Neural progenitor cell (in vitro differentiated cells): ENCODE data around the gene SRGAP2C. TPM values are rescaled to one million over a fixed set of nuclear protein-coding genes. Genes with fewer than 3 reads are reported as not detected.
"Not testable (repeated sequence)": the region's sequence is repeated elsewhere in the genome, so short reads cannot be mapped to it uniquely, and the experiment has no call there.

Experiments used
- DNase-seq: peaks from one replicate; pipeline ENCODE4 v3.0.0-alpha.2; 2016; ENCODE audit warnings: low spot score
- H2AFZ ChIP-seq: fragments of 200-600 bp; sonication (generic); replicated peaks from 2 replicates; pipeline ENCODE4 v1.6.1; 2016; ENCODE audit warnings: antibody characterized with exemption
- H3F3A ChIP-seq: fragments of 200-600 bp; sonication (generic); 2 replicates; pipeline ENCODE4 v1.6.1; 2016; ENCODE audit warnings: antibody characterized with exemption, low read depth
- H3K27ac ChIP-seq: fragments of 200-600 bp; sonication (generic); 2 replicates; pipeline ENCODE4 v1.5.1; 2016; ENCODE audit warnings: mild to moderate bottlenecking
- H3K27me3 ChIP-seq: fragments of 200-600 bp; sonication (generic); 2 replicates; pipeline ENCODE4 v1.6.1; 2016; ENCODE audit warnings: mild to moderate bottlenecking, moderate library complexity
- H3K36me3 ChIP-seq: fragments of 200-600 bp; sonication (generic); 2 replicates; pipeline ENCODE4 v1.5.1; 2016
- H3K4me1 ChIP-seq: fragments of 200-600 bp; sonication (generic); 2 replicates; pipeline ENCODE4 v1.6.1; 2016; ENCODE audit warnings: mixed run types
- H3K4me2 ChIP-seq: fragments of 200-600 bp; sonication (generic); 2 replicates; pipeline ENCODE4 v1.6.1; 2016
- H3K4me3 ChIP-seq: fragments of 200-600 bp; sonication (generic); 2 replicates; pipeline ENCODE4 v1.5.1; 2016
- H3K79me2 ChIP-seq: fragments of 200-600 bp; sonication (generic); 2 replicates; pipeline ENCODE4 v1.6.1; 2016; ENCODE audit warnings: low read depth
- H3K9ac ChIP-seq: fragments of 200-600 bp; sonication (generic); 2 replicates; pipeline ENCODE4 v1.6.1; 2016
- H3K9me3 ChIP-seq: fragments of 200-600 bp; sonication (generic); 2 replicates; pipeline ENCODE4 v1.5.1; 2016; ENCODE audit warnings: low read depth
- H4K20me1 ChIP-seq: fragments of 200-600 bp; sonication (generic); 2 replicates; pipeline ENCODE4 v1.6.1; 2016; ENCODE audit warnings: low read depth
- H3K27ac Mint-ChIP-seq: 3 replicates; pipeline ENCODE4 v1.8.0; 2021; ENCODE audit warnings: mixed read lengths
- H3K27me3 Mint-ChIP-seq: 2 replicates; pipeline ENCODE4 v1.8.0; 2022; ENCODE audit warnings: low read depth, mild to moderate bottlenecking, inconsistent platforms, moderate library complexity, mixed read lengths; ENCODE audit not compliant: insufficient read depth
- H3K36me3 Mint-ChIP-seq: 3 replicates; pipeline ENCODE4 v1.8.0; 2021; ENCODE audit warnings: mixed read lengths
- H3K4me1 Mint-ChIP-seq: 3 replicates; pipeline ENCODE4 v1.8.0; 2021; ENCODE audit warnings: mixed read lengths
- H3K4me3 Mint-ChIP-seq: 3 replicates; pipeline ENCODE4 v1.8.0; 2021; ENCODE audit warnings: mild to moderate bottlenecking, moderate library complexity, mixed read lengths
- H3K9me3 Mint-ChIP-seq: 3 replicates; pipeline ENCODE4 v1.8.0; 2020; ENCODE audit warnings: mixed read lengths
- total RNA-seq: library from RNA; depleted of rRNA; stranded (reverse); fragments of >200 nt; gene quantifications from 2 replicates; pipeline ENCODE4 v1.2.3, GENCODE V29; 2015; ENCODE audit warnings: low replicate concordance

Gene SRGAP2C
- total RNA-seq, 1 donor from 2014 or later, result 26.8 TPM

DNA sequence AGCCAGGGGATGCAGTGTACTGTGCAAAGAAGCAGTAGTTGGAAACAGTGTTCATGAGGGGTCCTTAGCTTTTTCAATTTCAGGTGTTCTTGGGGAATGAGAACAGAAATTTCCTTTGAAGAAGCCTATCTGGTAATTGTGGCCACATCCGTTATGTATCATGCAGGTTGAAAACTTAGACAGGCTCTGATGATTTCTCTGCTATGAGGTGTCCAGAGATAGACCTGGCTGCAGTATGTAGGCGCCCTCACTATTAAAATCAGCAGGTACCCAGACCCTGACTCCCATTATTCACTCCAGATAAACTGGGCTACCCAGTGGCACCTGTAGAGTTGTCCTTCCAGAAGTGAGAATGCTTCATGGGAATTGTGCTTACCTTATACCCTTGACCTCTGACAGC is 7.7 kb downstream of the SRGAP2C start:
- H3K9ac ChIP-seq, H3K4me2 ChIP-seq, H3K27ac ChIP-seq, H3K79me2 ChIP-seq, H3K9me3 ChIP-seq, H3K36me3 ChIP-seq, H3F3A ChIP-seq, H4K20me1 ChIP-seq, H3K4me3 Mint-ChIP-seq, DNase-seq, H3K27me3 Mint-ChIP-seq, H2AFZ ChIP-seq, H3K36me3 Mint-ChIP-seq, H3K9me3 Mint-ChIP-seq, H3K4me1 Mint-ChIP-seq, H3K4me1 ChIP-seq, H3K27me3 ChIP-seq, H3K4me3 ChIP-seq, H3K27ac Mint-ChIP-seq: not testable (repeated sequence)

DNA sequence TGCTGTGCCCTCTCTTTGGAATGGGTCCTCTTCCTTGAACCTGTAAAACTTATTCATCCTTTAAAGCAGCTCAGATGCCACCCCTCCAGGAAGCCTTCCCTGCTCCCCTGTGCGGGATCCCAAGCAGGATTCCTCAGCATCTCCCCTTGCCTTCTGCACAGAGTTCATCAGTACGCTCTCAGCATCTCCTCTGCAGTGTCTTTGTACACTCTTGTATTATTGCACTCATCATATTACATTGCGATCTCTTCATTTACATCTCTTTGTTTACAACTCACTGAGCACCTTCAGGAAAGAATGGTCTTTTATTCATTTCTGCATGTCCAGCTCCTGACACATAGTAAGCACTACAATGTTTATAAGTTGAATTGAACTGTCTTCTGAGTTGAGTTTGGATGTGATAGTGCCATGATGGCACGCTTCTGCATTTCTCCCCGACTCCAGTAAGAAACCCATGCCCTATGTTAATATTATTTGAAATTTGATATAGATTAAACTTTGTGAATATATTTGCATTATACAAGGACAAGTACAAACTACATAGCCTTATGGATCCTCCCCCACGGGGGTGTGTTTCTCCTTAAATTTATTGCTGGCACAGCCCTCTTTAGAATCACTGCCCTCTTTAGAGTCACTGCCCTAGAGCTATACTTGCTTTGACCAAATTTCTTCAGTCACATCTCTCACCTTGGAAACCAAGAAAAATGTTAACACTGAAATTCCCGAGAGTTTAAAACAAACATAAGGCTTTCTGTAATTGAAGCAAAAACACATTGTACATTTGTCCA is 12.5 kb downstream of the SRGAP2C start:
- H3K4me3 ChIP-seq, H3K9me3 Mint-ChIP-seq, H3K36me3 Mint-ChIP-seq, H3K27me3 Mint-ChIP-seq, H3K4me1 Mint-ChIP-seq, DNase-seq, H3K27me3 ChIP-seq, H3K27ac ChIP-seq, H3K4me2 ChIP-seq, H3K36me3 ChIP-seq, H3K4me3 Mint-ChIP-seq, H3F3A ChIP-seq, H2AFZ ChIP-seq, H4K20me1 ChIP-seq, H3K9ac ChIP-seq, H3K79me2 ChIP-seq, H3K9me3 ChIP-seq, H3K27ac Mint-ChIP-seq, H3K4me1 ChIP-seq: not testable (repeated sequence)

DNA sequence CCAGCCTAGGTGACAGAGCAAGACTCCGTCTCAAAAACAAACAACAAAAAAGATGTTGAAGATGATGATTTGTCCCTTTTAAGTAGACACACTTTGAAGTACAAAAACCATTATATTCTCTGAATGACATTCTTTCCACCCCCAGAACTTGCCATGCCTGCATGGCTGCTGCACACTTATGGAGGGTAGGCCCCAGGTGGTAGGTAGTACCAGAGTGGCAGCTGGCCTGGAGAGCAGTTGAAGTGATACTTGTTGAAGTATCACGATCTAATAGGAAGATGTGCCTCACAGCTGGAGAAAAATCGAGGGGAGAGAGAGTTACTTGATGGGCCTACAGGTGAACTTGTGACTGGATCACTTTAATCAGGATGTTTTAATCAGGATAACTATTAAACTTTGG is 15.0 kb downstream of the SRGAP2C start:
- not testable (repeated sequence) for DNase-seq, H3K36me3 Mint-ChIP-seq, H3K4me3 ChIP-seq, H4K20me1 ChIP-seq, H3K4me2 ChIP-seq, H3K4me1 ChIP-seq, H3K9me3 ChIP-seq, H3K27me3 ChIP-seq, H3K27ac Mint-ChIP-seq, H3K9me3 Mint-ChIP-seq, H3K36me3 ChIP-seq, H3K4me3 Mint-ChIP-seq, H3K79me2 ChIP-seq, H3K4me1 Mint-ChIP-seq, H3K27me3 Mint-ChIP-seq, H3K9ac ChIP-seq, H3K27ac ChIP-seq, H3F3A ChIP-seq, H2AFZ ChIP-seq

DNA sequence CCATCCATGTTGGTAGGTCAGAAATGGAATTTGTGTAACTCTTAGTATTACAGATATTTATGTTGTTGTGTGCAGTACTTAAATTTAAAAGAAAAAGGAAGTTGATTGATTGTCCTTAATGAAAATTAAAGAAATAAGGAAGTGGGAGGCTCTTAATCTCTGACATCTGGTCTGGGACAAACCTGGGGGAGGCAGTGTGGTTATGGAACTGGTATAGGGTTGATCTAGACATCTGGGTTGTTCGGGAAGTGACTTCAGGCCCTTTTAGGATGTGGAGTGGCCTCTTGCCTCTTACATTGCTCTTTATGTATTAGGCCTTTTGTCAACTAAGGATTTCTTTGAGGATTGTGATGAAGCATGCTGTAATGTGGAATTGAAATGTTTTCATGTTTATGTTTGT is 15.5 kb downstream of the SRGAP2C start:
- not testable (repeated sequence) for H3K4me1 ChIP-seq, H4K20me1 ChIP-seq, DNase-seq, H3K27ac Mint-ChIP-seq, H3K9me3 Mint-ChIP-seq, H3K27me3 ChIP-seq, H3F3A ChIP-seq, H3K27me3 Mint-ChIP-seq, H3K9me3 ChIP-seq, H2AFZ ChIP-seq, H3K4me3 Mint-ChIP-seq, H3K36me3 Mint-ChIP-seq, H3K79me2 ChIP-seq, H3K4me3 ChIP-seq, H3K9ac ChIP-seq, H3K4me2 ChIP-seq, H3K36me3 ChIP-seq, H3K27ac ChIP-seq, H3K4me1 Mint-ChIP-seq

DNA sequence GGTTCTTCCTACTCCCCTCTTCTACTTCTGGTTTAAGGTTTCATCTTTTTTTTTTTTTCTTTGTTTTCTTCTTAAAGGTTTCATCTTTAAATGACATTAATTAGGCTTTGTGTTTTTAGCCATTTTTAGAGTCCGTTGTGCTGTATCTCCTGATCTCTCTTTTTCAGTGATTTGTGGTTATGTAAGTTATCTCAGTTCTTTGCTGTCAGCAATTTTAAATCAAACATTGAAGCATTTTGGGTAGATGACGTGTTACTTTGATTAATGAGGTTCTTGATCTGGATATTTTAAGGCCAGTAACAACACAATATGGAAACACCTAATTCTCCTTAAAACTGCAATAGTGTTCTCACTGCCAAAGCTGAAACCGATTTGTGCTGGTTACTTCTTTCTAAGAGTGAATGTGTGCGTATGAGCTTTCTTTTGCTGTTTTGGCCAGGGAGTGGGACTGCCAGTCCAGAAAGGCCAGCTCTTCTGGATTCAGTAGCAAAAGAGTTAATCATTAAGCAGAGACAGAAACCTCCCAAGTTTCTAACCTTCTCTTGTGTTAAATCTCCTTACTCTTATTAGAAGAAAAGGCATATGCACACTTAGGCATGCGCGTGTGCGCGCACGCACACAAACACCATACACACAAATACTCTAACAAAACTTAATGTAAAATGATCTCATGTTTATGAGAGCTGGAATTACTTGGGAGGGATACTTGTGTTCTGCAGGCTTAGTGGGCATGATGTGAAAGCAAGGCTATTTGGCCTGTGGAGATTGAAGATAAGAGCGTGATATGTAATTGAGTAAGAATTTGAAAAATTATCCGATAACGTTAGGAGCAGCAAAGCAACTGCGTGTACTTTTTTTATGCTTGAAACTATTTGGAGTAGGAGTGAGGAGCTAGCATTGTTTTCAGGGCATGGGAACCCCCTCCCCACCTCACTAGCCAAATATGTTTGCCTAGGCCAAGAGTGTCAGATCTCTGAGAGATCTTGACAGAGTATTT is 16.5 kb downstream of the SRGAP2C start:
- not testable (repeated sequence) for H3K4me3 Mint-ChIP-seq, H3K27me3 Mint-ChIP-seq, H3K9me3 ChIP-seq

DNA sequence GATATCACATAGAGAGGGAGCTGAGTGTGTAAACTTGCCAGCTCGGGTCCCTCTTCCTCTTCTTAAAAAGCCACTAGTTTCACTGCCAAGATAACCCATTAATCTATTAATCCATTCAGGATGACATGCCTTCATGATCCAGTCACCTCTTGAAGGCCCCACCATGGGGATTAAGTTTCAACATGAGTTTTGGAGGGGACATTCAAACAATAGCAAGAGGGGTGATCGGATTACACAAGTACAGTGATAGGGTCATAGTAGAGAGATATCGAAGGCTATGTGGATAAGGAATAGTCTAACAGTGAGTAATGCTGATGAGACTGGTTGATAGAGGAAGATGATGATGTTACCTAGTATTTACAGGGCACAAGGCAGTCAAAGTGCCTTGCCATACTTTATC is 18.2 kb downstream of the SRGAP2C start:
- not testable (repeated sequence) for H3F3A ChIP-seq, H3K27me3 ChIP-seq, H3K9me3 ChIP-seq, H3K27ac Mint-ChIP-seq, H3K4me1 ChIP-seq, H3K4me1 Mint-ChIP-seq, H3K36me3 Mint-ChIP-seq, H3K4me3 ChIP-seq, H3K9me3 Mint-ChIP-seq, H4K20me1 ChIP-seq, H3K36me3 ChIP-seq, DNase-seq, H3K27me3 Mint-ChIP-seq, H3K4me3 Mint-ChIP-seq, H3K9ac ChIP-seq, H3K4me2 ChIP-seq, H3K27ac ChIP-seq, H2AFZ ChIP-seq
- H3K79me2 ChIP-seq, result peaks cover 14% of the 10 kb centered on the region

More for the DNA sequence above, 16.5 kb downstream of the SRGAP2C start:
- not testable (repeated sequence) for H3K36me3 Mint-ChIP-seq, H4K20me1 ChIP-seq, H3K4me1 Mint-ChIP-seq, H3K4me2 ChIP-seq, DNase-seq, H3K27ac ChIP-seq, H3K27me3 ChIP-seq, H2AFZ ChIP-seq, H3K4me3 ChIP-seq, H3F3A ChIP-seq, H3K4me1 ChIP-seq, H3K9me3 Mint-ChIP-seq, H3K36me3 ChIP-seq, H3K9ac ChIP-seq, H3K27ac Mint-ChIP-seq
- peaks cover 14% of the 10 kb centered on the region for H3K79me2 ChIP-seq

DNA sequence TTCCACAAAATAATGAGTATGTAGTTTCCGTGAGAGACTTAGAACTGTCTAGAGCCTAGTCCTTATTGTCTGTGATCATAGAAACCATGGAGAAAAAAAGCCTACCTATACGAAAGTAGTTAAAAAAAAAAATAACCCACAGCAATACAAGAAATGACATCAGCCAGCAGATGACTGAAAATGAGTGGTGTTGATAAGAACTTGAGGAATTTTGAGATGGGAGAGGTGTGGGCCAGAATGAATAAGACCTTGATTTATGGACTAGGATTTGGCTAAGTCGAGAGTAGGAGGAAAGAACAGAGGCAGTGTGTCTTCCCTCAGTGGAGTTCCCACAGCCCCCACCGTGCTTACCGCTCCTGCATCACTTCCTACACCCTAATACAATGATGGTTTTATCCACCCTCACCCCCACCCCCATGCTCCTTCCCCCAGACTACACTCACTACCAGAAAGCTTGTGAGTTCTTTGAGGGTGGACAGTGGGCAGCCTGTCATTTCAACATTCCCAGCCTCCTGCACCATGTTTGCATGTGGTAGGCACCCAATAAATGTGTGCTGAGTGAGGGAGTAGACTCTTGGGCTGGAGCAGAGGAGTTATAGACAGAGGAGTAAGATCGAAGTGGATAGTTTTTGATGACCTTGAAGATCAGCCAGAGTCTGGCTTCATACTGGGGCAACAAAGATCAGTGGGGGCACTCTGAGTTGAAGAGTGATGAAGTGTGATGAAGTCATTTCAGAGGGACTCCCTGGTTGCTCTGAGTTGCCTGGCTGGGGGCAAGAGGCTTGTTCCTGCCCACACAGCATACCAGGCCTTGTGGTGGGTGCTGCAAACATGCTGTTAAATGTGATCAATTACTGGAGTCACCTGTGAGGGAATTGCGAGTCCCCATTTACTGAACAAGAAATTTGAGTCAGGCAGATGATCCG is 21.3 kb downstream of the SRGAP2C start:
- not testable (repeated sequence) for H3K9me3 ChIP-seq, H3K4me3 ChIP-seq, H4K20me1 ChIP-seq, DNase-seq, H3K4me1 ChIP-seq, H3K27me3 ChIP-seq, H3K36me3 Mint-ChIP-seq, H3K9ac ChIP-seq, H3K27ac Mint-ChIP-seq, H3K27me3 Mint-ChIP-seq, H3K9me3 Mint-ChIP-seq, H3K27ac ChIP-seq, H3F3A ChIP-seq, H3K4me2 ChIP-seq, H3K36me3 ChIP-seq, H2AFZ ChIP-seq, H3K4me3 Mint-ChIP-seq, H3K4me1 Mint-ChIP-seq
- peaks cover 14% of the 10 kb centered on the region for H3K79me2 ChIP-seq
